ENCODE data around the gene ASCC1.

- no peak for TF ChIP-seq CTCF (conservative IDR thresholded peaks at IDR 0.05; ENCODE audit: low read depth in 2 of 2)
- no peak for TF ChIP-seq ZNF331 (CRISPR knock-in tag; IDR thresholded peaks at IDR 0.05; ENCODE audit: low read depth)
Observed at GRCh38 chr10:72095195-72095594, 120.9 kb downstream of the ASCC1 start.

All from GM23338 (cell line).